Fibroblast of the aortic adventitia (primary cell): ENCODE data around the gene PFKFB2. TPM values are rescaled to one million over a fixed set of nuclear protein-coding genes. Genes with fewer than 3 reads are reported as not detected.

Experiments used
- DNase-seq: peaks from one replicate; pipeline ENCODE4 v3.0.0-alpha.2; 2010; ENCODE audit warnings: low read depth
- H3K4me3 ChIP-seq: 2 replicates; pipeline ENCODE4 v1.5.1; 2011; ENCODE audit warnings: low read depth, mild to moderate bottlenecking, control low read depth, low read length, moderate library complexity
- total RNA-seq: library from RNA; depleted of rRNA; stranded (reverse); fragments of >200 nt; gene quantifications from 2 replicates; pipeline ENCODE4 v1.2.3, GENCODE V29; 2012; ENCODE audit warnings: low replicate concordance
- TF ChIP-seq, protein P1 (sequence below): IDR thresholded peaks from 2 replicates; pipeline ENCODE4 v1.5.1; 2011; ENCODE audit warnings: mild to moderate bottlenecking, low read length, control low read depth, inconsistent platforms; ENCODE audit not compliant: insufficient read depth

PFKFB2 gene
- total RNA-seq, 1 donor: 6.9 TPM

DNA sequence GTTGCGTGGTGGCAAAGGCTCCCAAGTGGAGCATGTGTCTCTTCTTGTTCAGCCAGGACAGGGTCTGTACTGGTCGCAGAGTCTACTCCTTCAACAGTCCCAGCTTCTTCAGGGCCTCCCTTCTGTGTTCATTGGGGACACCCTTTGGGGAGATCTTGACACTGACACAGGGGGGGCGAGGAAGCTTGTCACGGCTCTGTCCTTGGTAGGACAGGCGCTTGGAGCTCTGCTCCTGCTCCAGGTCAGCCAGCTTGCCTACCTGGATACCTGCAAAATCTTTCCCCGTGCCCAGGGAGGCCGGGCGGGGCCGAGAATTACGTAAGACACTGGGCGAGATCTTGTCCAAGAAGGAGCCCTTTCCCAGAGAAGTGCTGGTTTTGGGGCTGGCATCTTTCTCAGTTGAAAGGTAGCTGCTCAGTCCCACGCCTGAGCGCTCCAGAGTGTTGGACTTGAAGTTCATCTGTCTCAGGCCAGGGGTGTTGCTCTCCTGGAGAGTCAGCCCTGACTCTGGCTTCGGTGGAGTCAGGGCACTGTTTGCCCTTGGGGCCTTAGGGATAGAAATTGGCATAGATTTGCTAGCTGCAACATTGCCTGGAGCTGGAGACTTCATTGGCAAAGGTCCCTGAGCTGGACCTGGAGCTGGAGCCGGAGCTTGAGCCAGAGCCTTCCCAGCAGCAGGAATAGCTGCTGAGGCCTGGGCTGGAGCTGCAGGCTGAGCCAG is 31.0 kb upstream of the PFKFB2 start:
- DNase-seq: peak; percentile 49
- TF ChIP-seq, protein P1, sequence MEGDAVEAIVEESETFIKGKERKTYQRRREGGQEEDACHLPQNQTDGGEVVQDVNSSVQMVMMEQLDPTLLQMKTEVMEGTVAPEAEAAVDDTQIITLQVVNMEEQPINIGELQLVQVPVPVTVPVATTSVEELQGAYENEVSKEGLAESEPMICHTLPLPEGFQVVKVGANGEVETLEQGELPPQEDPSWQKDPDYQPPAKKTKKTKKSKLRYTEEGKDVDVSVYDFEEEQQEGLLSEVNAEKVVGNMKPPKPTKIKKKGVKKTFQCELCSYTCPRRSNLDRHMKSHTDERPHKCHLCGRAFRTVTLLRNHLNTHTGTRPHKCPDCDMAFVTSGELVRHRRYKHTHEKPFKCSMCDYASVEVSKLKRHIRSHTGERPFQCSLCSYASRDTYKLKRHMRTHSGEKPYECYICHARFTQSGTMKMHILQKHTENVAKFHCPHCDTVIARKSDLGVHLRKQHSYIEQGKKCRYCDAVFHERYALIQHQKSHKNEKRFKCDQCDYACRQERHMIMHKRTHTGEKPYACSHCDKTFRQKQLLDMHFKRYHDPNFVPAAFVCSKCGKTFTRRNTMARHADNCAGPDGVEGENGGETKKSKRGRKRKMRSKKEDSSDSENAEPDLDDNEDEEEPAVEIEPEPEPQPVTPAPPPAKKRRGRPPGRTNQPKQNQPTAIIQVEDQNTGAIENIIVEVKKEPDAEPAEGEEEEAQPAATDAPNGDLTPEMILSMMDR: no peak
- H3K4me3 ChIP-seq: no peak overlapping the region

DNA sequence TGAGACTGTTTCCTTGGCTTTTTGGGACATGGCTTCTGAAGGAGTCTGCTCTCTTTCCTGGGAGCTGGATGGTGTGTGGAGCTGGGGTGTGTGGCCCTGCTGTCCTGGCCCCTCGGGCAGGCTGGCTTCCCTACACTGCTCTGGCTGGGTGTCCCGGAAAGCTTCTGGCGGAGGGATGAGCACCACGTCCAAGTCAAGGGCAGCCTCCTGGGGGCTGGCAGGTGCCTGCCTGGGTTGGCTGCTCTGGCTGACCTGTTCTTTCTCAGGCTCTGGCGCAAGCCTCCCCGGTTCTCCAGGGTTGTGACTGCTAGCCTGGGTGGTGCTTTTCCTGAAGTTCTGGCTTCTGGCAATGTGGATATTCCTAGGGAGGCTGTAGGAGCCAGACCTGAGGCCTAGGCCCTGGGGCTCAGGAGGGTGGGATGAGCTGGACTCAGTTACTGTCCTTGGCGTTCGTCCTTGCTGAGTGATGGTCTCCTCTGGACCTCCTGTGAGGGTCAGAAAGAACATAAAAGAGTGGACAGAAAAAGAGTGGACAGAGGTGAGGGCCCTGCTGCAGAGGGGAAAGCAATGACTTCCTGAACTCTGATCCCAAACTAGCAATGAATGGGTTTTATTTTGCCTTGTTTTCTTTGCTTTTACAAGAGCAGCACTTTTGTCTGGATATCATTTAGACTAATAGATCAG is 29.9 kb upstream of the PFKFB2 start:
- TF ChIP-seq, protein P1: no peak
- DNase-seq: no peak
- H3K4me3 ChIP-seq: no peak overlapping the region

DNA sequence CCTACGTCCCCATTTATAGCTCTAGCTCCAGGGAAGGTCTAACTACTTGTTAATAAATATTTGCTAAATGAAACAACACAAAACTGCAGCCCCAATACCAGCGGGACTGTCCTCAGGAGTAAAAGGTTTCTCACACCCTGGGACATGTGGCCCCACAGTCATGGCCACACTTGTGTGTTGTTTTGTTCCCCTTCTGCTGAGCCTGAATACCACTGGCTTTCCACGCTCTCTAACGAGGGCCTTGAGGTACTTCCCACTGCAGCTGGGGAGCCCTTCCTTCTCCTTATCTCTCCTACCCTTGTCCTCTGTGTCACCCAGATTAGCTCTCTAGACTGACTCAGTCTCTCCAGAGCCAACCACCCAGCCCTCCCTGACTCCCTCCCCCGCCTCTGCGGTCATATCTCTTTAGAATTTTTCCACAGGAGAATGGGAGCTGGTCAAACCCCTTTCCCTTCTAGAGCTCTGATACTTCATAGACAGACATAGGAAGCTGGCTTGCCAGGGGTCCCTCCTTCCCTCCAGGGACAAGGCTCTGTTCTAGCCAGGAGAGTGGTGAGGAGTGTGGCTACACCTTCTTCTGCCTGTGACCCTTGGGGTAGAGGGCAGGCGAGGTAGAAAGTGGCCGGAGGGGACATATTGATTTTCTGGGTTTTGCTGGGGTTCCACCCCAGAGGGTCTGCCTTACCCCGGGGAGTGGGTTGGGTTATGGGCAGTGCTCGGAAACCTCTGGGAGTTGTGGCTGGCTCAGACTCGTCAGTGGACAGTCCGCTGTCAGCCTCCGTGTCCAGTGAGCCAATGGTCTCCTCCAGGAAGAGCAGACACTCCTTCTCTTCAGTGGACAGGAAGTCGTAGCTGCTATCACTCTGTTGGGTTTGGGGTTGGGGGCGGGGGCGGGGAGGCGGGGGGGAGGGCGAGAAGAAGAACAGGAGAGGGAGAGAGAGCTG is 28.6 kb upstream of the PFKFB2 start:
- H3K4me3 ChIP-seq: no peak overlapping the region
- TF ChIP-seq, protein P1: no peak
- DNase-seq: peak; percentile 34

DNA sequence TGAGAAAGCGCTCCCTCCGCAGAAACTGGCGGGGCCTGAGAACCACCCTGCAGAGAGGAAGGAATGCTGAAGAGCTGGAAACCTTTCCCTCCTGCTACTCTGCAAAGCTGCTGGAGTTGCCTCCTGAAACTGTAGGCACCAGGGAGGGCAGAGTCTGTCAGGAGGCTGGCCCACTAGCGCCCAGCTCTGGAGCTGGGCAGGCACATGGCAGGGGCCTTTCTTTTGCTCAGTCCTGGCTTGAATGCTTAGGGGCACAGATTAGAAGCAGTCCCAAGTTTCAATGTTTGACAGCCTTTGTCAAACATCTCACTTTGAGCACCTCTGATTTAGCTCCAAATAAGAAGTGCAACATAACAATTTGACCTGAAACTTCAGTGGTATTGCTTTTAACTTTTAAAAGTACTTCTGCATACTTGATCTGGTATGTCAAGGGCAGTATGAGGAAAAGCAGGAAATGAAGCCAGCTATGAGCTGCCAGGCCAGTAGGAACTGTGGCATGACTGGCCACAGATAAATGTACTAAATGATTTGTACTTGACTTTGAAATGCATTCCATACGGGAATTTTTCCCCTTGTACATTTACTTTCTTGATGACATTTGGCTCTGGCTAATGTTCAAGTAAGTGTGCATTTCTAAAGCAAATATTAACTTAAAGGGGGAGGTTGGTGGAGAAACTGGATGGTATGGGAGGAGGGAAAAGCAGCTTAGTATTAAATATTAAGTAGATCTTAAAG is 27.8 kb upstream of the PFKFB2 start:
- no peak overlapping the region for H3K4me3 ChIP-seq

DNA sequence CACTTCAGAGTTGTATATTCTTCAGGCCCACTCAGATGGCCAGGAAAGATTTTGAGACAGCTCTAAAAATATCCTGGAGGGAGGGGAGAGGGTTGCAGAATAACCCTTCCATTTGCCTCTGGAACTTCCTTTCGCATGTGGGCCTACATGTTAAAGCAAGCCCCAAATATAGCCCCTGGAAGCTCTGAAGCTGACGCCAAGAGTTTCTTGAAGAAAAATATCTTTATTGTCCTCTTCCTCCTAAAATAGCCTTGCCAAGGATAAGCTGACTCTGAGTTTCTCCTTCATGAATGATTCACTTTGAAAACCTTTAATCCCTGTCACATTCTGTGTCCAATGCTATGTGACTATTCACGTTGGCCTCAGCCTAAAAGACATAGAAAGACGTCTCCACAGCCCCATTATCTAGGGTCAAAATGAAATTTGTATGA is 27.0 kb upstream of the PFKFB2 start:
- DNase-seq: peak; percentile 66
- TF ChIP-seq, protein P1: no peak

More for the DNA sequence above, 27.8 kb upstream of the PFKFB2 start:
- DNase-seq: peak; percentile 70
- TF ChIP-seq, protein P1: no peak

More for the DNA sequence above, 27.0 kb upstream of the PFKFB2 start:
- H3K4me3 ChIP-seq: no peak overlapping the region
